NOMO-1 treated with dmso at 0.1 percent for 144 hours (cell line): ENCODE measurements around the gene FERMT1.
"Not testable (repeated sequence)": the region's sequence is repeated elsewhere in the genome, so short reads cannot be mapped to it uniquely, and the experiment has no call there.

ENCODE experiments used
- DNase-seq: peaks from one replicate; lab custom pipeline; 2025; ENCODE audit not compliant: unreplicated experiment; lab: John Stamatoyannopoulos, UW

FERMT1 gene

DNA sequence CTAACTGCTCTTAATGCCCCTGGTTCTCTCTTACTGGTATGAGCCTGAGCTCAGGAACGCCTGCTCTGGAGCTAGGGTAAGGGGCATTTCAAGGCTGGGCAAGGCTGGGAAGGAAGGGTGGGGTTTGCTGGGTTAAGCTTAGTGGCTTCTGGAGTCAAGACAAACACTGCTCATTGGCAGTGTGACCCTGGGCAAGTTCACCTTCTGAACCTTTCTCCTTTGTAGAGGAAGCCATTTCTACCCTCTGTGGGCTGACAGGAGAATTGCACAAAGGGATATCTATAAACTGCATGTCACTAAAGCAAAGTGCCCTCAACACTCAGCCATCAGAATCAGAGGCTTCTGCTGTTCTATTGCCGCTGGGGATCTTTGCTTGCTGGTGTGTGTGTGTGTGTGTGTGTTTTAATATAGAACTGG lies 48.7 kb downstream of the FERMT1 start:
- DNase-seq: no peak

DNA sequence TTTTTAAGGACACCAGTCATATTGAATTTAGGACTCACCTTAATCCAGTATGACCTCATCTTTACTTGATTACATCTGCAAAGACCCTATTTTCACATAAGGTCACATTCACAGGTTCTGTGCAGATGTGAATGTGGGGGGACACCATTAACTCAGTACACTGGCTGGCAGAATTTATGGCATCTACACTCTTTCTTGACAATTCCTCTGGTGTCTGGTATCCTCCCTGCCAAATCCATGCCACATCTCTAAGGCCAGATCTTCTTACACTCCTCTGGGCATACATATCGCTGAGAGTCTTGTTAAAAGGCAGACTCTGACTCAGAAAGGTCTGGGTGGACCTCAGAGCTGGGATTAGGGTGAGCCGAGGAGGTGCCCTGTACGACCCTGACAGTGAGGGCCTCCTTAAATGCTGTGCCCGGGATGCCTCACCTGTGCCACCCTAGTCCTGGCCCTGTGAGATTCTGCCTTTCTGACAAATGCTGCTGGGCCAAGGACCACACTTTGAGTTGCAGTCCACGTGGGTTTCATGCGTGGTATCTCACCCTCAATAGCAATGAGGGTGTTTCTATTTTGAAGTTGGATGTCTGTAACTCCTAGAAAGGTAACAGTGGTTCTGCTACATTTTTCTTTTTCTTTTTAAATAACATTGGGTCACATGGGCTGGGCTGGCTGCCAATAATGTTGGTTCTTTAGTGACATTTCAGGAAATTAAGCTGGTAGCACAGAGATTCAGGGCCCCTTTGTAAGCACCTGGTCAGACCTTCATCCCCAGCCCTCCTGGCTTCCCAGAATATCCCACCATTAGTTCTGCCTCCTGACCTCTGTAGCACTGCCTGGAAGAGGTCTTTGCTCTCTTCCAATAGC lies 51.8 kb downstream of the FERMT1 start:
- DNase-seq: no peak

DNA sequence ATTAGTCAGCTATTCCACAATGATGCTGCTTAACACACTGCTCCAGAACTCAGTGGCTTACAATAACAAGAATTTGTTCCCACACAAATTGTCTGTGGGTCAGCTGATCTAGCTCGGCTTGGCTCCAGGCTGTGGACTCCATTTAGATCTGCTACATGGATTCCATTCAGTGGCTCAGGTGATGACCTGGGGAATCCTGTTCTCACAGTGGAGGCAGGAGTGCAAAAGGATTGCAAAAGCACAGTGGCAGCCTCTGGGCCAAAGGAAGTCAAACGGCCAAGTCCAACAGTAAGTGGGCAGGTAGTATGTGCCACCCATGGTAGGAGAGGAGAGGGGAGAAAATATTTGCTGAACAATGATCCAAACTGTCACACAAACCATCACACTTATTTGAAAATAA lies 53.2 kb downstream of the FERMT1 start:
- no peak for DNase-seq

DNA sequence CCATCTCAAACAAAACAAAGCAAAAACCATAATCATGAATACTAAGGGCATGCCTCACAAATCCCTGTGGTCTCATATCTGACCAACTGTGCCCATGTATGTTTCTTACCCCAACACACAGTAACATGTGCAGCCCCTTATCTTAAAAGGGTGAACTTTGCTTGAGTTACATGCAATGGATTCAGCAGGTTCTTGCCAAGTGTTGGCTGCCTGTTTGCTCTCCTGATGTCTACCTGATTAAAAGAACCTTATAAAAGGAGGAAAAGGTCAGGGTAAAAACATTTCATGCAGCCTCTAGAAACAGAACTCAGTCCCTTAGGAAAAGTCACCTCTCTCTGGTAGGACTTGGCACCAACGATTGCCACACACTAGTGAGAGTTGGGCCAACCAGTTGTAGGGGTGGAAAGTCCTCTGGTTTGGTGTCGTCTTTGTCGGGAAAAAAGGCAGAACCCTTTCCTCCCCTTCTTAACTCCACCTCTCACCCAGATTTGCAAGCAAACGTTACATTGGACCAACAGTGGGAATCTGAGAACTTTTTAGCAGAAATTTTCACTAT lies 55.0 kb downstream of the FERMT1 start:
- DNase-seq: no peak

DNA sequence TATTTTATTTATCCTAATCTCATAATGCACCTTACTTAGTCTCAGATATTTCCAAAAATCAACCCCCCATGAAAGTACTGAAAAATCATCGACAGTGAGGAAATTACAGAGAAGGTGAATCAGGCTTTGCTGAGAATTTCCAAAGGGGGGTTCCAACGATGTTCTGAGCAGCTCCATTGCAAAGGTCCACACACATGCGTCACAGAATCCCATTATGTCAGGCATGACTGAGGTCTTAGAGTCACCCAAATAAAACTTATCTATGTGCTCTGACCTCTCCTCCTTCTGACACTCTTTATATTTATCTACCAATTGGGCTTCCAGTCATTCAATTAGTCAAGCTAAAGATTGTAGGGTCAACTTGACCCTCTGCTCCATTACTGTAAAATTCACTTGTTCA lies 56.2 kb downstream of the FERMT1 start:
- DNase-seq: no peak

DNA sequence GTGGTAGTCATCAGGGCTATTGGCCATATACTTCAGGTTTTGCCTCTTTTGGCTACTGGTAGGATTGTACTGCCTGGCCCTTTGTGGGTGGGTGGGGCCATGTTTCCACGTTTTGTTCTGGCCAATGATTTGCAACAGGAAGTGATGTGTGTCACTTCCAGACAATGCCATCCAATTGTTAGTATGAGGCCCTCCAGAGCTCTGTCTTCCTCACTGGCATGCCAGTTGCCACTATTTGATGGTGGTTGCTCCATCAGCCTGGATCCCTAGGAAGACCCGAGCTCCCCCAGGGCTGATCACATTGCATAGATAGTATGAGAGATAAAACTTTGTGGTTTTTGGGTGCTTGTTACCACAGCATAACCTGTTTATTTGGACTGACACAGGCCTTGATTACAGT lies 61.3 kb downstream of the FERMT1 start:
- DNase-seq: no peak

DNA sequence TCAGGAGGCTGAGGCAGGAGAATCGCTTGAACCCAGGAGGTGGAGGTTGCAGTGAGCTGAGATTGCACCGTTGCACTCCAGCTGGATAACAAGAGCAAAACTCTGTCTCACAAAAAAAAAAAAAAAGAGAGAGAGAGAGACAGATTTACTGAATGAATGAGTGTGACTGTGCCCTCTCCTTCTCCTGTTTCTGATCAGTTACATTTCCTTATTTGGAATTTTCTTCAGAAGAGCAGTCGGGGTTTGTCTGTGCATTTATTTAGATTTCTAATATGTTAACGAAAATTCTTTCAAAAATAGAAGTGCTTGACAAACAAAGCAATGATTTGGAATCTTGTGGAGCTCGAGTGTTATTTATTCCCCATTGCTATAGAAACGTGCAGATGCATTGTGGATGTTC lies 62.6 kb downstream of the FERMT1 start:
- DNase-seq: no peak

DNA sequence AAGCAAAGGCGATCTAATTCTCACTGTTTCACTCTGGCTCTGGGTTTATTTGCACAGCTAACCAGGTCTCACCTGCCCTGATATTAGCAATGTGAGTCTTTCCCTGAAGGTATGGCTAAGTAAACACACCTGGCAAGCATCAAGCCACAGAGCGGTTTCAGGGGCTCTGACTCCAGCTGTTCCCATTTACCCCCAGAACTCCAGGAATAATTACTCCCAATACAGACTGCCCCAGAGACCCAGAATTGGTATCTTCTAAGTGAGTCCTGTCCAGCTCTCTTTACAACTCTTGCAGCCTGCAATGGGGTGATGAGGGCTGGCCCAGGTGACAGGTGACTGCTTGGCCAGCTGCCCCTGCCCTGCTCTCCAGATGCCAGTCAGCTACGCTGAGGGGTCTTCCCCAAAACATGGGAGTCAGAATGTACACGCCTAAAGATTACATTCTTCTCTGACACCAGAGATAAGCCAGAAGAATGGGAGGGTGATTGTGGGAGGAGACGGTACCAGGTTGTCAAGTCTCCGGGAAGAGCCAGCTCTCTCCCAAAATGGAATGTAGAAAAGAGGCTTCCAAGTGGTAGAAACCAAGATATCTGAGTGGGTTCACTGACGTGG lies 64.0 kb downstream of the FERMT1 start:
- DNase-seq: no peak

DNA sequence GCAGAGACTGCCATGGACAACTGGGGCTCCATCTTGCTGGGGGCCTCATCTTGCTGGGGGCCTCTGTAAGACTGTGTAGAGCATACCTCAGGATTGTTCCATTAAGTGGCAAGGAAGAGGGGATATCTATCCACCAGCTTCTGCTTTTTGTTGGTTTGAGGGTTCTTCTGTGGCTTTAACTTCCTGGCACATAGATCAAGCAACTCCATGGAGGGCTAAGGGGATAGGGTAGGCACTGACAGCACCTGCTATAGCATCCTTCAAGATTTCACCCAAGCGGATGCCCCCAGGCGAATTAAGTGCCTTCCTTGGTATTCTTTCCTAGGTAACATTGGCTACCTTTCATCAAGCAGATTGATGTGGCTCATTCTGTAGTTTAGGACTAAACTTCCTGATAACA lies 65.1 kb downstream of the FERMT1 start:
- no peak for DNase-seq

DNA sequence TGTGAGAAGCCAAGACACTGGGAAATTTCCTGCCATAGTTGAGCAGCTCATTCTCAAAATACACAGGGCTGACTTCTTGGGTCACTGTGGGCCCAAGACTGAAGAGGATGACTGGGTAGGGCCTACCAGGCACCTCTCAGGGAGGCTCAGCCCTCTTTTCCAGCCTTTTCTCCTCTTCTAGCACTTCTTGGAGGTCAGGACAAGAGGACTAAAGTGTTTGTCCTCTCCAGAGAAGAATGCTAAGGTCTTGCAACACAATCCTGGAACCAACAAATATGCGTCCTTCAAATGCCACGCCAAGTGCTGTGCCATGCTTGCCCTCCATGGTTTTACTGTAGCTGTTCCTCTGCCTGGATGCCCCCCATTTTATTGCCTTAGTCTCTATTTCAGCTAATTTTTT lies 65.7 kb downstream of the FERMT1 start:
- no peak for DNase-seq

DNA sequence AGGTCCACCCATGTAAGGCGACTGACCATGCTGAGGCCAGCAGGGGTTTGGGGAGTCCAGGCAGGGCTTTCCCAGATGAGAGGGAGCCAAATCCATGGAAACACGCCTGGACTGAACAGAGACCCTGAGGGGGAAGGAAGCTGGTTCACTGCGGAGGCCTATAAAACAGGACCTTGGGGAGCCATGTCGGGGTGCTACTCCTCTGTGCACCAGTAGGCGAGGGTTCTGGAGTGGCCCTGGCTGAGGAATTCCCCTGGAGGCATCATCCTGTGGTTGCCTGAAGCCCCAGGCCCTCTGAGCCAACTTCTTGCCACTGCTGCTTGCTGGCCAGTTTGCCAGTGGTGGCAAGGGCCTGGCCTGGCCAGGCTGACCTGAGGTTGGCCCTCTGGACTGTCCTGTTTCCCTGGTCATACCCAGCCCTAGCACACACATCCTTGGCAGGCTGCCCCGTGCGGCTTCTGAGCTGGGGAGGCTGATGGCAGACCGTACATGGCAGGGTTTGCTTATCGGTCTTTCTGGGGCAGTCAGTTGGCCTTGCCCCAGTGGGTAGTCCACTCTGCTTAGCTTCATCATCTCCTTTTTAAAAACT lies 66.8 kb downstream of the FERMT1 start:
- DNase-seq: no peak

DNA sequence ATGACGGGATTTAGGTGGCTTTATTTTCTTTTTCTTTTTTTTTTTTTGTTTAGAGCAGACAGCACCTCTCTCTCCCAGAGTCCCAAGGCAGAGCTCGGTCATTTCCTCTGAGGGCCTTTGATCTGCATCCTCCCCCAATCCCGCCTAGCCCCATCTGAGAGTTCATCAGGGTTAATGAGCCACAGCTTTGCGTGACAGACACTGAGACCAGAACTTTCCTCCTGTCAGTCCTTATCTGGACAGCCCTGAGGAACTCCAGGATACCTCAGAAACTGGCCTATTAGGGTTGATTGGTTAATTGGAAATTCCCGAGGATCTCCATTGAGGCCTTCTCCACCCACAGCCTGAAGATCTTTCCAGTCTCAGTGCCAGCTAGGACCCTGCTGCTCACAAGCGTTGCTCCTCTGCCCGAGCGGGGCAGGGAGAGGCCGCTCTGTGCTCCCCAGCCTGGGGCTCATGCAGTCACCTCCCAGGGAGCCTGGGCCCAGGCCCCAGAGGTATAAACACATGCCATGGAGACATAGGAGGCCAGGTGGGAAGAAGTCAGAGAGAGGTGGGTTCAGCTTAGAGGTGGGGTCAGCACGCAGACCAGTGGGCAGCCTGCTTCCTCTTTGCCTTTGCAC lies 67.6 kb downstream of the FERMT1 start:
- DNase-seq: no peak

DNA sequence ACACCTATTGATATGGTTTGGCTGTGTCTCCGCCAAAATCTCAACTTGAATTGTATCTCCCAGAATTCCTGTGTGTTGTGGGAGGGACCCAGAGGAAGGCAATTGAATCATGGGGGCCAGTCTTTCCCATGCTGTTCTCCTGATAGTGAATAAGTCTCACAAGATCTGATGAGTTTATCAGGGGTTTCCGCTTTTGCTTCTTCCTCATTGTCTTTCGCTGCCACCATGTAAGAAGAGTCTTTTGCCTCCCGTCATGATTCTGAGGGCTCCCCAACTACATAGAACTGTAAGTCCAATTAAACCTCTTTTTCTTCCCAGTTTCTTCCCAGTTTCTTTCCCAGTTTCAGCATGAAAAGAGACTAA lies 68.2 kb downstream of the FERMT1 start:
- DNase-seq: not testable (repeated sequence)

DNA sequence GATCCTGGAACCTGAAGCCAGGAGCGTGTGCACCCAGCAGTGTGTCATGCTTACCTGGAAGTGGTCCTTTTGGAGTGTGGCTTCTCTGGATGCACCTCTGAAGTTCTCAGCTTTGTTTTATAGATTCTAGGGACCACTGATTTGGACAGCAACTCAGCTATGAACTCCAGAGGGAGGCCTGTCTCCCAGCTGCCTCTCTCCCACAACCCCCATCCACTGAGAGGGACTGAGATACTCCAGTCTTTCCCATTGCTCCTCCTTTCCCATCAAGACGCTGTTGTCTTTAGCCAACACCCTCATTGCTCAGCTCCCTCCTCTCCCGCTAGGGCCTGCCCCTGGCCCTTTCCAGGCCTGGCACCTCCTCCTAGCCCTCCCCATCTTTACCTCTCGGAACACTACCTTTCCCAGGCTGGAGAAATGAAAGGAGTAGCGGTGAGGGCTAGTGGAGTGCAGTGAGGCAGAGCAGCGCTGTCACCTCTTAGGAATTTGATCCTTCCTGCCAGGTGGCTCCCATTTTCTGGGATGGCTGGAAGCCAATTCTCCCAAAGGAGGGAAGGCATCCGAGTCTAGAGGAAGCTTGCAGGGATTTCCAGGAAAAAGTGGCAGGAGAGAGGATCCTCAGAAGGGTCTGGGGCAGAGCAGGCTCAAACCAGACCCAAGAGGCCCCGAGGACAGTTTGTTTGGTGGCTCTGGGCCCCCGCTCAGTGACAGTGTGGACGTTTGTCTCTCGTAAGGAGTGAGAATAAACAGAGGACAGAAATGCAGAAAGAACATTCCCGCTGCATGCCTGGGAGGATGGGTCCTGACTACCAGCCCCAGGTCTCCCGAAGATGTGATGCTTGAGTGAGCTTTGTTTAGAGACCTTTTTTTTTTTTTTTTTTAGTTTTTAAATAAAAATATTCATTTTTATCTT lies 68.8 kb downstream of the FERMT1 start, which contains the start of gene LRRN4:
Gene LRRN4, minus strand, starts transcription at position 285 of the 913 bp plus-strand sequence. CDS start 1,261 bp downstream, outside the sequence.
- DNase-seq: no peak

DNA sequence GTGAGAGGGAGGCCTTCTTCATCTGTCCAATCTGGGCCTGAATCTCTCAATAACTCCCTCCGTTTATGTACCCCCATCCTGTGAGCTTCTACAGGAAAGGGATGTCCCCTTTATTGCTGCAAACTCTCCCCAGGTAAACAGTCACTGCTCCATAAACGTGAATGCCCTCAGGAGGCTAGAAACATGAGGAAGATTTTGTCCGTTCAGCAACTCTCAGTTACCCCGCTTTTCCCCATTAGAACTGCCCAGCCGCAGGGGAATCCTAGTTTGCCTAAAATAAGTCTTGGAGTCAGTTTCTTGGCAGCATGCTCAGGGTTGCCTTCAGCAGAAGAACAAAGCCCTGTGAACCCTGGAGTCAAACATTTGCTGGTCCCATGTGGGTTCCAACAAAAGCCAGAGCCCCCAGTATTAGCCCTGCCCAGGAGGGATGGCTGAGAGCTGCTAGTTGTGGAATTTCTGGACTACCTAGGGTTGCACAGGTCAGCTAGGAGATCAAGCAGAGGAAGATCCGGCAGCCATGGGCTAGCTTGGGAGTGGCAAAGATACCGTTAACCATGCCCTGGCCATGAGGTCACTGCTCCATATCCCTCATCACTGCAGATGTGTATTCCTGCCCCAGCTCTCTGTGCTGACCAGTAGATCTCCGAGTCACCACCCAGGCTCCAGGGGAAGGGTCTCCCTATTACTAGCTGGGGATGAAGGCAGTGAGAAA lies 69.6 kb downstream of the FERMT1 start:
- no peak for DNase-seq

DNA sequence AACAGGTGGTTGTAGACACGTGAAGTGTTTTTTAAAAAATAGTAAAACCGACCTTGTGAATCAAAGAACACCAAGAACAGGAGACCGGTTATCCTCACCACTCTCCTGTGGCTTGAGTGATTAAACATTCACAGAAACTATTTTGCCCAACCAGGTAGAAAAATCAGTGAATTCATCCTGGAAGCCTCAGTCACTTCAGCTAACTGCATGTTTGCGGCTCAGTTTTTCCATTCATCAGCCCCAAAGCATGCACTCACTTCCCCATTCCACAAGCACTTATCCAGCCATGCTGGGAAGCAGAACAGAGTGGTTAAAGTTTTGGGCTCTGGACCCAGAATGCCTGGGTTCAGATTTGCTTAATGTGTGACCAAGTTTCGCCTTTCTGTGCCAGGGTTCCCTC lies 71.3 kb downstream of the FERMT1 start:
- no peak for DNase-seq

DNA sequence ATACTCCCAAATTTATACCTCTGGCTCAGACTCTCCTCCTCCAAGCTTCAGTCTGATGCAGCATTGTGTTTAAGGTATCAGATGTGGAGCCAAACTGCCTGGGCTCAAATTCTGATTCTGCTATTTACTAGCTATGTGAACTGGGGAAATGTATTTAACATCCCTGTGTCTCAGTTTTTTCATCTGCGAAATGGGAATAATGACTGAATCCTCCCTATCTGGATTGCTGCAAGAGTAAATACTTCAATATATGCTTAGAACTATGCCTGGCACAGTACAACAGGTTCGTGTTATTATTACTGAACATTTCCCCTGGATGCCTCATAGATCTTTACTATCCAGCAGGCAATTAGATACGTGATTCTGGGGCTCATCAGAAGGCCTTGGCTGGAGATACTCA lies 74.4 kb downstream of the FERMT1 start:
- DNase-seq: no peak

DNA sequence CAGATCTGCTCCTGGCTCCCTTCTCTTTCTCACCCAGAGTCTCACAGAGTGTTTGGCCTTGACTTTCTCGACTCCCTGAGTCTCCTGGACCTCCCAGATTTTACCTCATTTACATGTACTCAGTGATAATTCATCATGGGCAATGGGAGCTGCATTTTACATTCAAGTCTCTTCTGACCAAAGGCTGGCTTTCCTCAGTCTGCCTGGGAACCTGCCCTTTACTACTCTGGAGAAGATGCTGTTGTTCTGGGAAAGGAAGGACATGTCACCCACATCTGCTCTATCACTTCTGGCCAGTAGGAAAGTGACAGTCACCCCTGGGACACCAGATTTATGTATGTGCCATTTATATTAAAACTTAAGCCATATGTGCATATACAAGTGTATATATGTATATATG lies 76.4 kb downstream of the FERMT1 start:
- DNase-seq: no peak

DNA sequence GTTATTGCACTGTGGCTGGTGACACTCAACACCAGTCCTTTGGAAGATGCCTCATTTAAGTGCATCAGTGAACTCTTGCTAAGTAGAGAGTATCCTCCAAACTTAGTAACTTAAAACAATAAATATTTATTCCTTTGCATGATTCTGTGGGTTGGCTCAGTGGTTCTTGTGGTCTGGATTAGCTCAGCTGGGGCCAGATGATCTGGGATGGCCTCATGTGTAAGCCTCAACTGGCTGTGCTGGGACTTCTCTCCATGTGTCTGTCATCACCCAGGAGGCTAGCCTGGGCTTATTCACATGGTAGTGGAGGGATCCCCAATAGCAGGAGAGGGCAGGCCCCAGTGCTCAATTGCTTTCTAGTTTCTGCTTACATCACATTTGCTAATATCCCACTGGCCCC lies 77.3 kb downstream of the FERMT1 start:
- DNase-seq: no peak

DNA sequence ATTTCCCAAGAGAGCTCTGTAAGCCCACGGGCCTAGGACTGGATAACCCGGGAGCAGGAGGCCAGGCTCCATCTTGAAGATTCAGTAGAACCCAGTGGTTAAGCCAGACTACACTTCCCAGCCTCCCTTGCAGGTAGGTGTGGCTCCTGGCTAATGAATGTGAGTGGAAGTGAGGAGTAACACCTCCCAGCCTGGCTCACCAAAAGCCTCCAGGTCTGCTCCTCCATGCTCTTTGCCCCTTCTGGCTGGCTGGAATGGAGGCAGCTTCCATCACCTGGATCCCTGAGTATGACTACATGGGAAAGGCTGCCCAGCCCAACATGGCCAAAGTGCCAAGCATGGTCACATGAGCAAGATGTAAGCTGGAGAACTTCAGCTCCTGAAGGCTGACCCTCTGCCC lies 78.7 kb downstream of the FERMT1 start:
- no peak for DNase-seq
